Measurements from ENCODE around the gene NDUFS2.
"Not testable (repeated sequence)": the region's sequence is repeated elsewhere in the genome, so short reads cannot be mapped to it uniquely, and the experiment has no call there.

NDUFS2 gene

GRCh38 chr1:161220002-161220401 lies 17.8 kb downstream of the NDUFS2 start:
- POLR2A ChIA-PET: interaction anchor here (0.7 to 6.5 kb wide), 2 partner anchors 18 to 180 kb away, joined by 3 to 32 read pairs; partner anchors contain the start of gene NDUFS2
- no peak for DNase-seq (ENCODE audit: extremely low spot score)
- CTCF ChIA-PET: interaction anchor here (1.2 kb wide), 1 partner anchor 9 kb away, joined by 5 read pairs; no protein-coding TSS in a partner anchor
- TF ChIP-seq SP1 (IDR thresholded peaks at IDR 0.05) (no peak), ARNT (IDR thresholded peaks at IDR 0.05) (no peak), ZNF384 (IDR thresholded peaks at IDR 0.05) (no peak), BHLHE40 (IDR thresholded peaks at IDR 0.05; ENCODE audit: borderline replicate concordance) (no peak), FOXM1 (IDR thresholded peaks at IDR 0.05; ENCODE audit: borderline replicate concordance) (no peak), ELF4 (IDR thresholded peaks at IDR 0.05) (no peak), LEF1 (IDR thresholded peaks at IDR 0.05; ENCODE audit: borderline replicate concordance) (no peak), HDGF (IDR thresholded peaks at IDR 0.05; ENCODE audit: borderline replicate concordance) (no peak), TARDBP (IDR thresholded peaks at IDR 0.05) (no peak), NFRKB (IDR thresholded peaks at IDR 0.05) (no peak), CTBP1 (IDR thresholded peaks at IDR 0.05; ENCODE audit: borderline replicate concordance) (no peak), SUZ12 (IDR thresholded peaks at IDR 0.05) (no peak), L3MBTL2 (conservative IDR thresholded peaks at IDR 0.05) (no peak), FOXA1 (IDR thresholded peaks at IDR 0.05) (no peak)
- TF ChIP-seq, protein P1, sequence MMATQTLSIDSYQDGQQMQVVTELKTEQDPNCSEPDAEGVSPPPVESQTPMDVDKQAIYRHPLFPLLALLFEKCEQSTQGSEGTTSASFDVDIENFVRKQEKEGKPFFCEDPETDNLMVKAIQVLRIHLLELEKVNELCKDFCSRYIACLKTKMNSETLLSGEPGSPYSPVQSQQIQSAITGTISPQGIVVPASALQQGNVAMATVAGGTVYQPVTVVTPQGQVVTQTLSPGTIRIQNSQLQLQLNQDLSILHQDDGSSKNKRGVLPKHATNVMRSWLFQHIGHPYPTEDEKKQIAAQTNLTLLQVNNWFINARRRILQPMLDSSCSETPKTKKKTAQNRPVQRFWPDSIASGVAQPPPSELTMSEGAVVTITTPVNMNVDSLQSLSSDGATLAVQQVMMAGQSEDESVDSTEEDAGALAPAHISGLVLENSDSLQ (IDR thresholded peaks at IDR 0.05): no peak

GRCh38 chr1:161222175-161223019 lies 20.2 kb downstream of the NDUFS2 start:
- DNase-seq (ENCODE audit: extremely low spot score): no peak
- CTCF ChIA-PET: interaction anchor here (0.6 kb wide), 1 partner anchor 26 kb away, joined by 3 read pairs; no protein-coding TSS in a partner anchor
- POLR2A ChIA-PET: interaction anchor here (0.6 to 2.5 kb wide), 2 partner anchors 20 to 24 kb away, joined by 3 to 10 read pairs; partner anchors contain the start of gene NDUFS2
- no peak for TF ChIP-seq FOXM1 (IDR thresholded peaks at IDR 0.05; ENCODE audit: borderline replicate concordance)
- no peak for TF ChIP-seq NFRKB (IDR thresholded peaks at IDR 0.05)
- TF ChIP-seq FOXK2 (IDR thresholded peaks at IDR 0.05): no peak
- TF ChIP-seq HDGF (IDR thresholded peaks at IDR 0.05; ENCODE audit: borderline replicate concordance): no peak
- TF ChIP-seq ELF4 (IDR thresholded peaks at IDR 0.05): no peak
- no peak for TF ChIP-seq SUZ12 (IDR thresholded peaks at IDR 0.05)
- TF ChIP-seq FOXA1 (IDR thresholded peaks at IDR 0.05): no peak
- no peak for TF ChIP-seq BHLHE40 (IDR thresholded peaks at IDR 0.05; ENCODE audit: borderline replicate concordance)
- TF ChIP-seq LEF1 (IDR thresholded peaks at IDR 0.05; ENCODE audit: borderline replicate concordance): no peak
- no peak for TF ChIP-seq TARDBP (IDR thresholded peaks at IDR 0.05)
- no peak for TF ChIP-seq L3MBTL2 (conservative IDR thresholded peaks at IDR 0.05)
- no peak for TF ChIP-seq CTBP1 (IDR thresholded peaks at IDR 0.05; ENCODE audit: borderline replicate concordance)
- TF ChIP-seq ARNT (IDR thresholded peaks at IDR 0.05): no peak
- no peak for TF ChIP-seq ZNF384 (IDR thresholded peaks at IDR 0.05)
- TF ChIP-seq SP1 (IDR thresholded peaks at IDR 0.05): no peak

DNA sequence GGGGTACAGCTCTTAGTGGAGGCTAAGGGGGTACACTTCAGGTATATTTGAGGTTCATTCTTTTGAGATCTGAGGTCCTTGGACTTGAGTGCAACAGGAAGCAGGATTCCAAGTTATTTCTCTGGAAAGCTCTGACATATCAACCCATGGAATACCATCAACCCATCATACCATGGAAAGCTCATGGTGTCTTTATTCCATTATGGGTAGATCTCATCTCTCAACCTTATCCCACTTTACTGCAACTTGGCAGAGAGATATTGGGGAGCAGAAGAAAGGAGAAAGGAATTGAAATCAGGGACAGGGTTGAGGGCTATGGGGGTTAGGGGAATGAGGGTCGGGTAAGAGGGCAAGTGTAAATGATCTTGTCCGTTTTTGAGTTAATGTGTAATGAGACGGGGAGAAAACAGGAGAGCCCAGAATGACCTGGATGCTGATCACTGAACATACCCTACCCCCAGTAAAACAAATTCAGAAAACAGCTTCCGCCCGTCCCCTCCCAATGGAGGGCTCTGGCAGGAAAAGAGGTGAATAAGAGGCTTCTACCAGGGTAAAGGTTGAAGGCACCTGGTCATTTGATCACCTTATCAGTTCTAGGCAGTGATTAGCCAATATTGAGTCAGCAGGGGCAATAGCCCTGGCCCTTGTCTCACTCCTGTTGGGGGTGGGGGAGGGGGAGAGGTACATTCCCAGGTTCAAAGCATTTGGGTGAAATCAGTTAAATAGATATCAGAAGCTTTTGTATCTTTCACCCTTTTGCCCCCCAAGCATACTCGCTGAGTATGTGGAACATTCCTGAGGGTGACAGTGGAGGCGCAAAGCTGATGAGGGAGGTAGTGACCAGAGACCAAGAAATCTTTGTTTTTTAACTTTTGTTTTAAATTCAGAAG lies 21.9 kb downstream of the NDUFS2 start:
- POLR2A ChIA-PET: interaction anchor here (1.0 to 2.5 kb wide), 2 partner anchors 22 to 161 kb away, joined by 3 to 10 read pairs; partner anchors contain the start of gene NDUFS2
- CTCF ChIA-PET: no interaction called here
- TF ChIP-seq SP1 (IDR thresholded peaks at IDR 0.05): no peak
- no peak for DNase-seq (ENCODE audit: extremely low spot score)

DNA sequence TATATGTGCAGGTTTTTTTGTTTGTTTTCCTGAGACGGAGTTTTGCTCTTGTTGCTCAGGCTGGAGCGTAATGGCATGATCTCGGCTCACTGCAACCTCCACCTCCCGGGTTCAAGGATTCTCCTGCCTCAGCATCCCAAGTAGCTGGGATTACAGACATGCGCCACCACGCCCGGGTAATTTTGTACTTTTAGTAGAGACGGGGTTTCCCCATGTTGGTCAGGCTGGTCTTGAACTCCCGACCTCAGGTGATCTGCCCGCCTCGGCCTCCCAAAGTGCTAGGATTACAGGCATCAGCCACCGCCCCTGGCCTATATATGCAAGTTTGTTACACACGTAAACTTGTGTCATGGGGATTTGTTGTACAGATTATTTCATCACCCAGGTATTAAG lies 22.5 kb downstream of the NDUFS2 start:
- POLR2A ChIA-PET: interaction anchor here (1.0 to 1.3 kb wide), 3 partner anchors 9 to 165 kb away, joined by 3 to 9 read pairs (median 8); partner anchors contain the start of gene FCER1G
- DNase-seq (ENCODE audit: extremely low spot score); CTCF ChIA-PET: not testable (repeated sequence)

GRCh38 chr1:161225178-161225533 lies 23.0 kb downstream of the NDUFS2 start:
- ChIA-PET POLR2A (interaction anchor here (0.7 to 1.3 kb wide), 18 partner anchors 9 to 175 kb away, joined by 3 to 25 read pairs (median 4); partner anchors contain the start of genes ADAMTS4, FCER1G, NDUFS2 and PPOX), CTCF (interaction anchor here (0.6 to 2.7 kb wide), 12 partner anchors 14 to 215 kb away, joined by 3 to 10 read pairs (median 4); partner anchors contain the start of gene ADAMTS4)
- DNase-seq (ENCODE audit: extremely low spot score): peak; percentile 32
- TF ChIP-seq LEF1 (IDR thresholded peaks at IDR 0.05; ENCODE audit: borderline replicate concordance): no peak
- no peak for TF ChIP-seq HDGF (IDR thresholded peaks at IDR 0.05; ENCODE audit: borderline replicate concordance)
- TF ChIP-seq ARNT (IDR thresholded peaks at IDR 0.05): no peak
- TF ChIP-seq BHLHE40 (IDR thresholded peaks at IDR 0.05; ENCODE audit: borderline replicate concordance): no peak
- TF ChIP-seq FOXA1 (IDR thresholded peaks at IDR 0.05): no peak
- TF ChIP-seq ELF4 (IDR thresholded peaks at IDR 0.05): no peak
- TF ChIP-seq SP1 (IDR thresholded peaks at IDR 0.05): no peak
- no peak for TF ChIP-seq FOXM1 (IDR thresholded peaks at IDR 0.05; ENCODE audit: borderline replicate concordance)
- no peak for TF ChIP-seq L3MBTL2 (conservative IDR thresholded peaks at IDR 0.05)
- no peak for TF ChIP-seq CTBP1 (IDR thresholded peaks at IDR 0.05; ENCODE audit: borderline replicate concordance)
- no peak for TF ChIP-seq SUZ12 (IDR thresholded peaks at IDR 0.05)
- no peak for TF ChIP-seq FOXK2 (IDR thresholded peaks at IDR 0.05)
- TF ChIP-seq TARDBP (IDR thresholded peaks at IDR 0.05): no peak

DNA sequence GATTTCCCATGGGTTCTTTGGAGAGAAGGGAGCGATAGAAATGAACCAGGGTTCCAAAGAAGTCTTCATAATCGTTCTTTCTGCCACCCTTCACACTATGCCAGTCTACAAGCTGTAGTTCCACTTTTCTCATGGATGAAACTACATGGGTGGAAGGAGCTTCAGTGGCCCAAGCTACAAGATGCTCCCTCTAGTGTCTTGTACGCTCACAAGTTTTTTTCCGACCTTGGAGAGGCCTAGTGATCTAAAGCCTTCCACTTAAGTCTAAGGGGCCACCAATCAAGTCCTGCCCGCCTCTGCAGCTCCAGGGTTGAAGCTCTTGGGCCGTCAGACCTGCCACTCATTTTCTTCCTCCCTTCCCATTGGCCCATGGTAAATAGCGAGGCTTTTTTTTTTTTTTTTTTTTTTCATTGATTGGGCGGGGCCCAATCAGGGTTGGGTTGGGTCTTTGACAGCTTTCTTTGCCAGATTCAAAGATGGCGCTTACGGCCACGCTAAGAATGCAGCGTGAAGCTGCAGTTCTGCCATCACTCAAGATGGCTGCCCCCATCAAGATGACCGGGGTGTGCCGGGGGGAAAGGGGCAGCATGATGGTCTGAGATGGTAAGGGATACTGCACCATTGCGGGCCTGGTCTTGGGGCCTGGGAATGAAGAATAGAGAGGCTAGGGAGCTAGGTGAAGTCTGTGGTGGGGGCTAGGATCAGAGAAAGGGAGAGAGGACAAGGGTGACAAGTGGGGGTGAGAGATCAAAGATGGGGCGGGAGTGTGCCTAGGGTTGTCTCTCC lies 23.6 kb downstream of the NDUFS2 start, which contains the start of gene TOMM40L:
TOMM40L (plus strand) TSS at position 527 of the 786 bp plus-strand sequence. CDS start 430 bp downstream, outside the sequence.
- CTCF ChIA-PET: interaction anchor here (0.6 to 2.7 kb wide), 15 partner anchors 14 to 214 kb away, joined by 3 to 10 read pairs (median 4); partner anchors contain the start of gene ADAMTS4
- TF ChIP-seq, protein P1 (IDR thresholded peaks at IDR 0.05): peak; percentile 100
- TF ChIP-seq HDGF (IDR thresholded peaks at IDR 0.05; ENCODE audit: borderline replicate concordance): no peak
- peak; percentile 100 for TF ChIP-seq ZNF384 (IDR thresholded peaks at IDR 0.05)
- no peak for TF ChIP-seq CTBP1 (IDR thresholded peaks at IDR 0.05; ENCODE audit: borderline replicate concordance)
- 0 out of 2 replicates have a peak, but pooled peaks have one; percentile 34 for TF ChIP-seq L3MBTL2 (conservative IDR thresholded peaks at IDR 0.05)
- peak; percentile 81 for TF ChIP-seq NFRKB (IDR thresholded peaks at IDR 0.05)
- TF ChIP-seq ARNT (IDR thresholded peaks at IDR 0.05): no peak
- POLR2A ChIA-PET: interaction anchor here (0.7 to 1.3 kb wide), 20 partner anchors 10 to 174 kb away, joined by 3 to 25 read pairs (median 3); partner anchors contain the start of genes ADAMTS4, FCER1G, NDUFS2 and PPOX
- peak; percentile 99 for DNase-seq (ENCODE audit: extremely low spot score)

Measured in HEK293T (cell line).